GM23338 (cell line): ENCODE data around the gene TMPRSS6. TPM values are rescaled to one million over a fixed set of nuclear protein-coding genes. Genes with fewer than 3 reads are reported as not detected.

Source experiments
- ATAC-seq: fragments of 200-7000 bp; cut with Tn5 transposase; 3 replicates; pipeline ENCODE4 v1.9.1; 2020
- DNase-seq: peaks from one replicate; pipeline ENCODE4 v3.0.0-alpha.2; 2015; ENCODE audit warnings: low spot score
- H2AFZ ChIP-seq: fragments of 200-600 bp; sonication (generic); 2 replicates; pipeline ENCODE4 v1.8.0; 2016; ENCODE audit warnings: antibody characterized with exemption, mild to moderate bottlenecking, moderate library complexity
- H3F3A ChIP-seq: fragments of 200-600 bp; sonication (generic); replicated peaks from 2 replicates; pipeline ENCODE4 v1.8.0; 2017; ENCODE audit warnings: antibody characterized with exemption, mixed run types, low read depth
- H3K27ac ChIP-seq: fragments of 200-600 bp; sonication (generic); 2 replicates; pipeline ENCODE4 v1.6.1; 2016; ENCODE audit warnings: low read depth
- H3K27me3 ChIP-seq: fragments of 200-600 bp; sonication (generic); 2 replicates; pipeline ENCODE4 v1.8.0; 2016; ENCODE audit warnings: mild to moderate bottlenecking, mixed run types, moderate library complexity; ENCODE audit not compliant: insufficient read depth
- H3K36me3 ChIP-seq: fragments of 200-600 bp; sonication (generic); 2 replicates; pipeline ENCODE4 v1.8.0; 2016; ENCODE audit warnings: mild to moderate bottlenecking; ENCODE audit not compliant: insufficient read depth
- H3K4me1 ChIP-seq: fragments of 200-600 bp; sonication (generic); 2 replicates; pipeline ENCODE4 v1.8.0; 2016; ENCODE audit warnings: mild to moderate bottlenecking, moderate library complexity; ENCODE audit not compliant: insufficient read depth
- H3K4me2 ChIP-seq: fragments of 200-600 bp; sonication (generic); 2 replicates; pipeline ENCODE4 v1.7.1; 2017; ENCODE audit warnings: mixed run types
- H3K4me3 ChIP-seq: fragments of 200-600 bp; sonication (generic); 2 replicates; pipeline ENCODE4 v1.6.1; 2016; ENCODE audit warnings: mixed run types
- H3K79me2 ChIP-seq: fragments of 200-600 bp; sonication (generic); replicated peaks from 2 replicates; pipeline ENCODE4 v1.8.0; 2017; ENCODE audit warnings: mild to moderate bottlenecking; ENCODE audit not compliant: insufficient read depth
- H3K9me2 ChIP-seq: fragments of 200-600 bp; sonication (generic); 2 replicates; pipeline ENCODE4 v1.8.0; 2017; ENCODE audit not compliant: insufficient read depth
- H4K20me1 ChIP-seq: fragments of 200-600 bp; sonication (generic); replicated peaks from 2 replicates; pipeline ENCODE4 v1.8.0; 2017; ENCODE audit warnings: mild to moderate bottlenecking; ENCODE audit not compliant: insufficient read depth
- H3K27ac Mint-ChIP-seq: 2 replicates; pipeline ENCODE4 v1.8.0; 2020; ENCODE audit warnings: inconsistent platforms, mild to moderate bottlenecking, moderate library complexity, mixed read lengths
- H3K27me3 Mint-ChIP-seq: 3 replicates; pipeline ENCODE4 v1.8.0; 2022; ENCODE audit warnings: low read depth, mild to moderate bottlenecking, moderate library complexity, mixed read lengths, inconsistent platforms; ENCODE audit not compliant: insufficient read depth, poor library complexity
- H3K36me3 Mint-ChIP-seq: 3 replicates; pipeline ENCODE4 v1.8.0; 2021; ENCODE audit warnings: low read depth, mild to moderate bottlenecking, inconsistent platforms, moderate library complexity, mixed read lengths
- H3K4me1 Mint-ChIP-seq: 3 replicates; pipeline ENCODE4 v1.8.0; 2020; ENCODE audit warnings: mild to moderate bottlenecking, inconsistent platforms, mixed read lengths
- H3K4me3 Mint-ChIP-seq: 3 replicates; pipeline ENCODE4 v1.8.0; 2021; ENCODE audit warnings: moderate library complexity, mild to moderate bottlenecking, inconsistent platforms, mixed read lengths
- H3K9me3 Mint-ChIP-seq: 3 replicates; pipeline ENCODE4 v1.8.0; 2020; ENCODE audit warnings: moderate library complexity, mild to moderate bottlenecking, inconsistent platforms, mixed read lengths
- CREB1 ChIP-seq: fragments of 250-450 bp; sonication (Bioruptor Pico); IDR thresholded peaks from 2 replicates; pipeline ENCODE4 v1.5.0; 2020; ENCODE audit warnings: low read depth, mild to moderate bottlenecking, moderate library complexity
- CTCF ChIP-seq, 2 experiments: fragments of 200-600 bp in 1 of 2; sonication (generic) in 1 of 2; conservative IDR thresholded peaks; 2 replicates each; pipeline versions ENCODE4 v1.5.1 to v1.6.1; 2016 to 2017; ENCODE audit warnings: antibody characterized with exemption in 2 of 2, low read depth in 2 of 2, mild to moderate bottlenecking in 2 of 2, moderate library complexity in 1 of 2
- ETS1 ChIP-seq: IDR thresholded peaks from 2 replicates; pipeline ENCODE4 v1.6.1; 2016; ENCODE audit warnings: antibody characterized with exemption
- NANOG ChIP-seq: IDR thresholded peaks from 2 replicates; pipeline ENCODE4 v1.6.1; 2016; ENCODE audit warnings: antibody characterized with exemption, borderline replicate concordance
- POLR2AphosphoS5 ChIP-seq: IDR thresholded peaks from 2 replicates; pipeline ENCODE4 v1.6.1; 2016; ENCODE audit warnings: antibody characterized with exemption, low read depth
- REST ChIP-seq: IDR thresholded peaks from one replicate; pipeline ENCODE4 v1.6.1; 2018; ENCODE audit warnings: antibody characterized with exemption; ENCODE audit not compliant: unreplicated experiment
- ZNF114 ChIP-seq: fragments of 250-450 bp; sonication (Bioruptor Pico); IDR thresholded peaks from 2 replicates; pipeline ENCODE4 v1.5.0; 2020; ENCODE audit warnings: mild to moderate bottlenecking, moderate library complexity
- ZNF462 ChIP-seq: fragments of 250-450 bp; sonication (Bioruptor Pico); IDR thresholded peaks from 2 replicates; pipeline ENCODE4 v1.5.0; 2020; ENCODE audit warnings: mild to moderate bottlenecking, moderate library complexity
- polyA plus RNA-seq: library from polyadenylated mRNA; unstranded; fragments of >200 nt; fragmentation: Nextera tagmentation; extraction: Ambion mirVana; gene quantifications from 2 replicates; pipeline ENCODE4 v1.2.1, GENCODE V29; 2016
- total RNA-seq: library from RNA; depleted of rRNA; stranded (reverse); fragments of >200 nt; shearing (Covaris generic); gene quantifications from 2 replicates; pipeline ENCODE4 v1.2.3, GENCODE V29; 2014

TMPRSS6 gene
- total and polyA plus RNA-seq, 2 experiments from 2014 or later: 0.13 TPM; not detected in 1

- no peaks in the 10 kb centered on the region for H3K27me3 ChIP-seq
- H3K4me1 ChIP-seq: no peaks in the 10 kb centered on the region
- no peak overlapping the region for H2AFZ ChIP-seq
- no peak overlapping the region for H3K27ac Mint-ChIP-seq
- H3F3A ChIP-seq: no peaks in the 10 kb centered on the region
- no peaks in the 10 kb centered on the region for H3K36me3 ChIP-seq
- peak; percentile 44; the same call in 2 of the 3 replicates for ATAC-seq
- TF ChIP-seq CREB1 (CRISPR knock-in tag): no peak
- TF ChIP-seq CTCF (conservative IDR thresholded peaks at IDR 0.05; ENCODE audit: low read depth in 2 of 2): 0 out of 4 replicates have a peak, but pooled peaks of 1 of the 2 experiments have one; percentile 7
- DNase-seq: no peak
- peaks cover 14% of the 10 kb centered on the region for H3K27me3 Mint-ChIP-seq
- no peaks in the 10 kb centered on the region for H3K9me3 Mint-ChIP-seq
- H4K20me1 ChIP-seq: no peaks in the 10 kb centered on the region
- H3K4me1 Mint-ChIP-seq: no peaks in the 10 kb centered on the region; the same call in 2 of the 3 replicates
- H3K4me3 Mint-ChIP-seq: no peak overlapping the region
- H3K4me2 ChIP-seq: no peak overlapping the region
- H3K79me2 ChIP-seq: no peaks in the 10 kb centered on the region
- no peaks in the 10 kb centered on the region for H3K9me2 ChIP-seq
- no peak overlapping the region for H3K4me3 ChIP-seq
- H3K27ac ChIP-seq: no peak overlapping the region
- no peaks in the 10 kb centered on the region; the same call in 2 of the 3 replicates for H3K36me3 Mint-ChIP-seq
Measured at GRCh38 chr22:37139762-37140161, 30.2 kb upstream of the TMPRSS6 start.

GRCh38 chr22:37138849-37139561, 29.5 kb upstream of the TMPRSS6 start:
- H3K4me1 ChIP-seq: no peaks in the 10 kb centered on the region
- no peak overlapping the region for H3K4me3 ChIP-seq
- H3K79me2 ChIP-seq: no peaks in the 10 kb centered on the region
- no peak for DNase-seq
- H4K20me1 ChIP-seq: no peaks in the 10 kb centered on the region
- no peaks in the 10 kb centered on the region for H3K9me2 ChIP-seq
- Mint-ChIP-seq H3K36me3 (no peaks in the 10 kb centered on the region; the same call in 2 of the 3 replicates), H3K27ac (no peak overlapping the region), H3K4me3 (no peak overlapping the region), H3K4me1 (no peaks in the 10 kb centered on the region; the same call in 2 of the 3 replicates), H3K27me3 (peaks cover 14% of the 10 kb centered on the region), H3K9me3 (no peaks in the 10 kb centered on the region)
- no peak overlapping the region for H3K4me2 ChIP-seq
- no peak for ATAC-seq
- no peaks in the 10 kb centered on the region for H3K27me3 ChIP-seq
- no peak overlapping the region for H2AFZ ChIP-seq
- H3K36me3 ChIP-seq: no peaks in the 10 kb centered on the region
- no peaks in the 10 kb centered on the region for H3F3A ChIP-seq
- H3K27ac ChIP-seq: no peak overlapping the region
- no peak for TF ChIP-seq REST
- TF ChIP-seq NANOG: no peak
- no peak for TF ChIP-seq ETS1
- no peak for TF ChIP-seq ZNF114 (CRISPR knock-in tag)
- no peak for TF ChIP-seq POLR2AphosphoS5
- no peak for TF ChIP-seq CREB1 (CRISPR knock-in tag)
- no peak for TF ChIP-seq ZNF462 (CRISPR knock-in tag)
